Trophoblast cell (in vitro differentiated cells and primary cell): ENCODE data around the gene DUSP7.

Experiments used
- DNase-seq, 2 donors: peaks; one replicate each; pipeline ENCODE4 v3.0.0-alpha.2; 2016
- H2AFZ ChIP-seq: 2 replicates; pipeline ENCODE4 v1.6.1; 2013; ENCODE audit warnings: low read length, moderate library complexity, mild to moderate bottlenecking; ENCODE audit not compliant: insufficient read depth, poor library complexity
- H2AK5ac ChIP-seq: 2 replicates; pipeline ENCODE4 v1.6.1; 2013; ENCODE audit warnings: mild to moderate bottlenecking, low read length
- H2BK120ac ChIP-seq: 2 replicates; pipeline ENCODE4 v1.6.1; 2013; ENCODE audit warnings: low read length, mild to moderate bottlenecking, moderate library complexity; ENCODE audit not compliant: insufficient read depth, poor library complexity
- H2BK12ac ChIP-seq: 2 replicates; pipeline ENCODE4 v1.6.1; 2013; ENCODE audit warnings: mild to moderate bottlenecking, low read length, moderate library complexity
- H2BK5ac ChIP-seq: 2 replicates; pipeline ENCODE4 v1.6.1; 2013; ENCODE audit warnings: low read length, low read depth, moderate library complexity, mild to moderate bottlenecking; ENCODE audit not compliant: poor library complexity
- H3K14ac ChIP-seq: 2 replicates; pipeline ENCODE4 v1.6.1; 2013; ENCODE audit warnings: mild to moderate bottlenecking, low read length
- H3K18ac ChIP-seq: 2 replicates; pipeline ENCODE4 v1.6.1; 2013; ENCODE audit warnings: mild to moderate bottlenecking, low read length
- H3K23ac ChIP-seq: 2 replicates; pipeline ENCODE4 v1.6.1; 2013; ENCODE audit warnings: low read length
- H3K27ac ChIP-seq: 2 replicates; pipeline ENCODE4 v1.5.1; 2013; ENCODE audit warnings: low read depth, mild to moderate bottlenecking, inconsistent platforms, low read length, moderate library complexity
- H3K27me3 ChIP-seq: 2 replicates; pipeline ENCODE4 v1.6.1; 2013; ENCODE audit warnings: inconsistent platforms, mild to moderate bottlenecking, low read length, moderate library complexity; ENCODE audit not compliant: insufficient read depth
- H3K36me3 ChIP-seq, 2 experiments: 1 replicate in 1 of 2; 2 replicates in 1 of 2; pipeline ENCODE4 v1.6.1; 2013; ENCODE audit warnings: low read length in 2 of 2, mild to moderate bottlenecking in 2 of 2, moderate library complexity in 1 of 2; ENCODE audit not compliant: insufficient read depth in 2 of 2, control insufficient read depth in 1 of 2
- H3K4ac ChIP-seq: 2 replicates; pipeline ENCODE4 v1.6.1; 2013; ENCODE audit warnings: low read depth, mild to moderate bottlenecking, low read length, moderate library complexity
- H3K4me1 ChIP-seq, 2 experiments: 1 replicate in 1 of 2; 2 replicates in 1 of 2; pipeline ENCODE4 v1.6.1; 2013; ENCODE audit warnings: low read length in 2 of 2, mild to moderate bottlenecking in 2 of 2, moderate library complexity in 1 of 2; ENCODE audit not compliant: insufficient read depth in 2 of 2, control insufficient read depth in 1 of 2
- H3K4me2 ChIP-seq: 2 replicates; pipeline ENCODE4 v1.6.1; 2013; ENCODE audit warnings: inconsistent platforms, mild to moderate bottlenecking, low read length, moderate library complexity
- H3K4me3 ChIP-seq: 2 replicates; pipeline ENCODE4 v1.5.1; 2013; ENCODE audit warnings: mild to moderate bottlenecking, low read depth, low read length, inconsistent platforms
- H3K79me1 ChIP-seq: one replicate; pipeline ENCODE4 v1.6.1; 2013; ENCODE audit warnings: low read length
- H3K79me2 ChIP-seq: 2 replicates; pipeline ENCODE4 v1.6.1; 2013; ENCODE audit warnings: low read length, mild to moderate bottlenecking; ENCODE audit not compliant: control insufficient read depth, insufficient read depth, poor library complexity
- H3K9ac ChIP-seq: 2 replicates; pipeline ENCODE4 v1.6.1; 2013; ENCODE audit warnings: mild to moderate bottlenecking, low read length
- H3K9me3 ChIP-seq: 2 replicates; pipeline ENCODE4 v1.6.1; 2013; ENCODE audit warnings: low read depth, mild to moderate bottlenecking, control low read depth, inconsistent platforms, low read length; ENCODE audit not compliant: insufficient read depth
- H4K12ac ChIP-seq: 2 replicates; pipeline ENCODE4 v1.6.1; 2013; ENCODE audit warnings: low read depth, mild to moderate bottlenecking, low read length, moderate library complexity
- H4K8ac ChIP-seq: 2 replicates; pipeline ENCODE4 v1.6.1; 2013; ENCODE audit warnings: low read depth, mild to moderate bottlenecking, low read length, moderate library complexity
- H4K91ac ChIP-seq: one replicate; pipeline ENCODE4 v1.6.1; 2013; ENCODE audit warnings: low read depth, mild to moderate bottlenecking, low read length, moderate library complexity
- WGBS: extraction: QIAGEN DNeasy Blood & Tissue Kit; methylation state at CpG from one replicate; pipeline ENCODE4 v1.1.7; 2013; ENCODE audit warnings: missing lambda C conversion rate; ENCODE audit not compliant: insufficient read length, insufficient coverage; ENCODE audit errors: extremely low coverage; 5-methylcytosine and 5-hydroxymethylcytosine counted together

DUSP7 gene

DNA sequence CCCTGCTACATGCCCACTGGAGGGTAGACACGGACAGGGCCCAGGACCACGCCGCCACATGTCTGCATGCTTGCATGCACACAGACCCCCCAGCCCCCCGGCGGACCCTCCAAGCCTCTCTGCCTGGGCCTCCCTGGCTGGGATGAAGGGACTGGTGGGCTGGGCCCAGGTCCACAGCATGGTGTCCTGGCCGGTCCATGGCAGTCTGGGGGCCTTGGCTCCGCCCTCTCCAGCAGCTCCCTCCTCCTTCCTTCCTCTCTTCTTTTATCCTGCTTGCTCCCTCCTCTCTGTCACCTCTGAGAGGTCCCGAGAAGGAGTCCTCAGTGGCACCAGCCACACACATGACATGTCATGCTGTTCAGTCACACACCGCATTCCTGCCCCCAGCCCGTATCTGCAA is 24.5 kb downstream of the DUSP7 start:
- no CpG with 5 or more reads among the region's 10 CpGs for WGBS
- H2AK5ac ChIP-seq = no peak overlapping the region

DNA sequence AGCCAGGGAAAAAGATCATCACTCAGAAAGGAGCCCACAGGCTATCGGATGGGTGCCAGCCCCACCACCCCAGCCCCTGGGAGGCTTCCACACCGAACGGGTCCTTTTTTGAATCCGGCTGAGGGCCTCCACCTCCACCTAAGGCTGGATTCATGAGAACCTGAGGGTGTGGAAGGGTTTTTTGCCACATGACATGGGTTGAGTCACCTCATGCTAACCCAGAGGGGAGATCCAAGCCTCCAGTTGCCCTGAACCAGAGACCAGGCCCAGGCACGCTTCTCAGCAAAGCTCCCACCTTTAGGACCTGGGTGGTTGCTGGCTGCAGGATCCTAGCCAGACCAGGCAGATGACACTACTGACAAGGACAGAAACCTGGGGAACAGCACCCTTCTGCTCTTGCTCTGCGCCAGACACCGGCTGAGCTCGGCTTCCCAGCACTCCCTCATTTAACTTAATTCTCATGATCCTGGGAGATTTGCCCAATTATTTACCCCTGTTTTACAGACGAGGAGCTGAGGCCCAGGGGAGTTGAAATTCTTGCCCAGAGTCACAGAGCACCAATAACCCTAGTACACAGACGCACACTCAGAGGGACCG is 25.6 kb downstream of the DUSP7 start:
- no peak for DNase-seq
- Histone ChIP-seq H4K12ac (no peak overlapping the region), H3K4me2 (no peak overlapping the region), H3K27ac (no peak overlapping the region), H3K79me2 (no peaks in the 10 kb centered on the region), H2BK12ac (no peak overlapping the region), H3K4me3 (no peak overlapping the region), H3K4me1 (peaks cover 10 to 15% of the 10 kb centered on the region in 2 experiments), H3K18ac (no peak overlapping the region), H4K91ac (no peak overlapping the region), H3K9me3 (peaks cover 3% of the 10 kb centered on the region), H2BK5ac (no peak overlapping the region), H2AK5ac (no peak overlapping the region), H2AFZ (no peak overlapping the region), H3K4ac (no peak overlapping the region), H3K9ac (no peak overlapping the region), H3K27me3 (no peaks in the 10 kb centered on the region), H3K14ac (no peak overlapping the region), H3K36me3 (no peaks in the 10 kb centered on the region), H4K8ac (no peak overlapping the region), H2BK120ac (no peak overlapping the region), H3K79me1 (no peaks in the 10 kb centered on the region), H3K23ac (no peak overlapping the region)
- no CpG with 5 or more reads among the region's 11 CpGs for WGBS

More for the DNA sequence above, 24.5 kb downstream of the DUSP7 start:
- H3K4me3 ChIP-seq = no peak overlapping the region
- peaks cover 3% of the 10 kb centered on the region for H3K9me3 ChIP-seq
- no peaks in the 10 kb centered on the region for H3K27me3 ChIP-seq
- no peak overlapping the region for H2BK5ac ChIP-seq
- H4K12ac ChIP-seq = no peak overlapping the region
- H3K4ac ChIP-seq = no peak overlapping the region
- no peak overlapping the region for H3K18ac ChIP-seq
- H3K79me1 ChIP-seq = no peaks in the 10 kb centered on the region
- peaks cover 10 to 15% of the 10 kb centered on the region in 2 experiments for H3K4me1 ChIP-seq
- H3K36me3 ChIP-seq = no peaks in the 10 kb centered on the region
- no peak overlapping the region for H2BK12ac ChIP-seq
- H2AFZ ChIP-seq = no peak overlapping the region
- no peak overlapping the region for H2BK120ac ChIP-seq
- no peak overlapping the region for H3K23ac ChIP-seq
- H3K9ac ChIP-seq = no peak overlapping the region
- no peaks in the 10 kb centered on the region for H3K79me2 ChIP-seq
- H4K8ac ChIP-seq = no peak overlapping the region
- no peak overlapping the region for H4K91ac ChIP-seq
- no peak for DNase-seq
- no peak overlapping the region for H3K27ac ChIP-seq
- no peak overlapping the region for H3K4me2 ChIP-seq
- H3K14ac ChIP-seq = no peak overlapping the region

DNA sequence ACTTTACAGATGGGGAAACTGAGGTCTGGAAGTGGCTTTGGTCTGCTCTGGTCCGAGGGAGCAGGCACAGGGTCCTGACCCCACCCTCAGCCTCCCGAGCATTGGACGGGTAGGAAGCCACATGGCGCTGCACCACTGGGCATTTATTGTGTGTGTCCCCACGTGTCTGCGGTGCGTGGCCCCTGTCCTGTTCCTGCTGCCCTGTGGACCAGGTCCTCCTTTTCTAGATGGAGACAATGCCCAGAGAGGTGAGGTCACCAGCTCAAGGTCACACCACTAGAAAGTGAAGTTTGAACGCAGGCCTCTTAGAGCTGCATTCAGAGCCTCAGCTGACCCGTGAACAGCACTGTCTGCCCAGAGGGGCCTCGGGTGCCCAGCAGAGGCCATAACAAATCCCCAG is 26.8 kb downstream of the DUSP7 start:
- H2AK5ac ChIP-seq = no peak overlapping the region
- no peaks in the 10 kb centered on the region for H3K79me1 ChIP-seq
- no peak overlapping the region for H3K4ac ChIP-seq
- H3K9me3 ChIP-seq = peaks cover 3% of the 10 kb centered on the region
- no peaks in the 10 kb centered on the region for H3K36me3 ChIP-seq
- DNase-seq = no peak
- no peak overlapping the region for H3K23ac ChIP-seq
- H3K4me2 ChIP-seq = no peak overlapping the region
- H3K9ac ChIP-seq = no peak overlapping the region
- no peak overlapping the region for H2BK120ac ChIP-seq
- no peak overlapping the region for H2BK12ac ChIP-seq
- peak overlapping the region; percentile 3 for H4K91ac ChIP-seq
- H3K27ac ChIP-seq = no peak overlapping the region
- H4K12ac ChIP-seq = no peak overlapping the region
- no peaks in the 10 kb centered on the region for H3K79me2 ChIP-seq
- no peak overlapping the region for H3K14ac ChIP-seq
- H3K18ac ChIP-seq = no peak overlapping the region
- H2BK5ac ChIP-seq = no peak overlapping the region
- WGBS = no CpG with 5 or more reads among the region's 10 CpGs
- no peak overlapping the region for H3K4me3 ChIP-seq
- H2AFZ ChIP-seq = no peak overlapping the region
- H3K27me3 ChIP-seq = no peaks in the 10 kb centered on the region
- H4K8ac ChIP-seq = no peak overlapping the region
- peaks cover 10 to 15% of the 10 kb centered on the region in 2 experiments for H3K4me1 ChIP-seq

DNA sequence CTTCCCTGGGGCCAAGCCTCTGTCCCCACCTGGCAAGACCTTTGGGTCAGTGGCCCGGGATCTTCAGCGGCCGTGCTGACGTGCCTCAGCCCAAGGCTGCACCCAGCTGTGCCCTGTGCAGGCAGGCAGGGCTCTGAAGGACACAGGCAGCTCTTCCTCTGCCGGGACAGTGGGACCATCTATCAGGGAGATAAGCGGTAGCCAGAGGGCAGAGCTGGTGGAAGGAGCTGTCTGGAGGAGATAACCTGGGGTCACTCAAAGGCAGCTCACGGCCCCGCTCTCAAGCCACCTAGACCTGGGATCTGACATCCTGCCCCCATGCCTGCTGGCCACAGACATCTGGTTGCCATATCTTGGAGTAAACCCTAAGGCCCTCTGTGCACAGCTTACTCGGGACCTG is 27.3 kb downstream of the DUSP7 start:
- H3K4me1 ChIP-seq = peaks cover 10 to 15% of the 10 kb centered on the region in 2 experiments
- no peak overlapping the region for H2BK120ac ChIP-seq
- H3K79me2 ChIP-seq = no peaks in the 10 kb centered on the region
- no peak overlapping the region for H4K8ac ChIP-seq
- H3K27me3 ChIP-seq = no peaks in the 10 kb centered on the region
- no peaks in the 10 kb centered on the region for H3K36me3 ChIP-seq
- no peak overlapping the region for H2AFZ ChIP-seq
- H3K23ac ChIP-seq = no peak overlapping the region
- peak; percentile 58 to 65 for DNase-seq
- no peak overlapping the region for H3K14ac ChIP-seq
- H3K4me3 ChIP-seq = no peak overlapping the region
- H2AK5ac ChIP-seq = no peak overlapping the region
- no peak overlapping the region for H3K18ac ChIP-seq
- no peak overlapping the region for H2BK12ac ChIP-seq
- H3K9ac ChIP-seq = no peak overlapping the region
- H4K91ac ChIP-seq = no peak overlapping the region
- peaks cover 3% of the 10 kb centered on the region for H3K9me3 ChIP-seq
- H4K12ac ChIP-seq = no peak overlapping the region
- no peak overlapping the region for H3K4ac ChIP-seq
- H3K79me1 ChIP-seq = no peaks in the 10 kb centered on the region
- H3K27ac ChIP-seq = no peak overlapping the region
- WGBS = no CpG with 5 or more reads among the region's 9 CpGs
- H2BK5ac ChIP-seq = no peak overlapping the region
- no peak overlapping the region for H3K4me2 ChIP-seq
